ENCODE measurements around the gene ZSWIM3.

Gene ZSWIM3

DNA sequence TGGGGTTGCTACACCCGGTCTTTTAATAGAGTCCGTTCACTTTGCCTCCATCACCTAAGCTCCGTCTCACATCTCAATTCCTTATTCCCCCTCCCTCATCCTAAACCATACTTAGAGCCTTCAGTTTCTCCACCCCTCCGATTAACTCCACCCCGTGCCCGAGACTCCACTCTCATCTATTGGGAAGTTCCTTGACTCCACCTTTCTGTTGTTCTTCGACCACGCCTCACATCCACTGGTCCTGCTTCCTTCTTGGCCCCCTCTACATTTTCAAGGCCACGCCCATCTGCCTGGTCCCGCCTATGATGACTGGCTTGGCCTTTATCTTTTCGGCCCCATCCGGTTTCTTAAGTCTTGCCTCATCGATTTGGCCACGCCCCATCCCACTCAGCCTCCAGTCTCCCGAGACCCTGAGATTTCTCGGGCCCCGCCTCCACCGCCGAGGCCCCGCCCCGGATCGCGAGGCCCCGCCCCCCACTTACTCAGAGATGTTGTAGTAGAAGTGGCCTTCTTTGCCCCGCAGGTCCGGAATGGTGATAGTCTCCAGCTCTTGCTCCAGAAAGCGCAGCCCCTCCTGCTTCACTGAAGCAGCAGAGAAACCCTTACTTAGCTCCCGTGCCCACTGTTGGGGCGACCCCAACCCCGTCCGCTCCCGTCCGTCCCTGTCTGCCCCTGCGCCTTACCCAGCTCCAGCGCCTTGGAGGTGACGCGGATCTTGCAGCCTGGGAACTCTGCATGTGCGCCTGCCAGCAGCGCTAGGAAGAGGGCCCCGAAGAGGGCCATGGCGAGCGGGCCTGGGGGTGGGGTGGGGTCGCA lies 53.5 kb downstream of the ZSWIM3 start:
- DNase-seq: peak; percentile 67 to 96 (median 72)

DNA sequence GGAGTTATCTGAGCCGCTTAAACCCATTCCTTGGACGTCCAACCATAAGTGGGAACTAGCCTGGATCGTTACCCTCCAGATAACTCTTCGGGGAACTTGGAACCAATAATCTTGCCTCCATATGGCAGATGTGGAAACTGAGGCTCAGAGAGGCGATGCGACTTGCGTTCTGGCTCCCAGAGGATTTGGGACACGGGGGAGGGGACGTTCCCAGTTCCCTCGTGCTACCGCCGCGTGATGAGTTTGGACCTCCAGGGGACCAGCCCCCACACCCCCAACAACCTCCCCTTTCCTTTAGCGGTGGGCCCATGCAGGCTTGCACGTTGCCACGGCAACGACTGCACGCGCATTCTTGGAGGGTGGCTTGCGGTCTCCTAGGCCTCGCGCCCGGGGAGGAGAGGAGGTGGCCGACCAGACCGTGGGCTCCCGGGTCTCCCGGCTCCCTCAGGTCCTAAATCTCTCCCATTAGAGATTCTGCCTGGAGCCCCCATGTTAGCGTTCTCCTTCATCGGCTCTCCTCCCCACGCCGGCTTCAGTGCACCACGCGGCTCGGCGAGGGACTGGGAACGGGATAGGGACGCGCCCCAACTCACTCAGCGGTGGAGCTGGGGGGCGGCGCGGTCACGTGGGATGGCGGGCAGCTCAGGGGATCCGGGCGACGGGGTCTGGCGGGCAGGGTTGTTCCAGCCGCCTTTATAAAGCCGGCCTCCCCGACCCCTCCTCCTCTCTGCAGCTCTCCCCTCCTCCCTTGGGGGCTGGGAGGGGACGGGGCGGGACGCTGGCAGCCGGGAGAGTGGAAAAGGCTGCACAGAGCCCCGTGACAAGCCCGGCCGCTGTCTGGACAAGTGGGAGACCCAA lies 54.3 kb downstream of the ZSWIM3 start, which contains the start of gene PLTP:
TSS of gene PLTP (minus strand) at position 670 of the 858 bp plus-strand sequence. CDS start 703 bp downstream, outside the sequence.
- DNase-seq: peak in 1 of 5 donors; percentile 15

DNA sequence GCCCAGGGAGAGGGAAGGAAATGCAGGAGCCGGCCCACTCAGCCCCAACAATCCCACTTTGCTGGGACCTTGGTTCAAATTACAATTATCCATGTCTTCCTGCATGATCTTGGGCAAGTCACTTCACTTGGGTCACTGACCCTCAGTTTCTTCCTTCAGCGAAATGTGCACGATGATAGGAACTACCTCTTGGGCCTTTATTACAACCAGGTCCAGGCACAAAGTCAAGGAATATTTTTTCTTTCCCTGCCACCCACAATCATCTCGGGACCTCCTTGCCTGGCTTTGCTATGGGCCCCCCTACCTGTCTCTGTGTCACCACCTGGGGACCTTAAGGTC lies 54.9 kb downstream of the ZSWIM3 start:
- DNase-seq: no peak

DNA sequence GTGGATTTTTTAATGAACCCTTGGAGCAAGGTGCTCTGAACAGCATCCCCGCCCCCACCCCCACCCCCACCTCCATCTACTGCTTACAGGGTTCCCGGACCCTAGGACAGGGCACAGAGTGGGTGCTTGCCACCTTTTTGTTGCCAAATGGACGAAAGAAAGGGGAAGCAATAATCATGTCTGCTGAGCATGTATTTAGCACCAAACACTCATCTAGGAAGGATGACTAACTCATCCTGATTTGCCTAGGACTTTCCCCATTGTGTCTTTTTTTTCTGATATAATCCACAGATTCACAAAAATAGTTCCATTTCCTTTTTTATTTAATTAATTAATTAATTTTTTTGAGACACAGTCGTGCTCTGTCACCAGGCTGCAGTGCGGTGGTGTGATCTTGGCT lies 55.7 kb downstream of the ZSWIM3 start:
- DNase-seq: no peak

DNA sequence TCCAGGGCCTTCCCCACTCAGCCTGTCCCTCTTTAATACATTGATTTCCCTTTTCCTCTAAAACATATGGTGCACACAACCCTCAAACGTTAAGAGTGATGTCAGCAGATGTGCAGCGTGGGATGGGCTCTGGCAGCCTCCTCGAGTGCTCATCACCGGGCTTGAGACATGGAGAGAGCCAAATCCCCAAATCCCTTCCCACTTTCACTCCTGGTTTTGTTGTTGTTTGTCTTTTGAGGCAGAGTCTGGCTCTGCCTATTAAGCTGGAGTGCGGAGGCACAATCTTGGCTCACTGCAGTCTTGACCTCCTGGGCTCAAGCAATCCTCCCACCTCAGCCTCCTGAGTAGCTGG lies 60.4 kb downstream of the ZSWIM3 start:
- no peak for DNase-seq

DNA sequence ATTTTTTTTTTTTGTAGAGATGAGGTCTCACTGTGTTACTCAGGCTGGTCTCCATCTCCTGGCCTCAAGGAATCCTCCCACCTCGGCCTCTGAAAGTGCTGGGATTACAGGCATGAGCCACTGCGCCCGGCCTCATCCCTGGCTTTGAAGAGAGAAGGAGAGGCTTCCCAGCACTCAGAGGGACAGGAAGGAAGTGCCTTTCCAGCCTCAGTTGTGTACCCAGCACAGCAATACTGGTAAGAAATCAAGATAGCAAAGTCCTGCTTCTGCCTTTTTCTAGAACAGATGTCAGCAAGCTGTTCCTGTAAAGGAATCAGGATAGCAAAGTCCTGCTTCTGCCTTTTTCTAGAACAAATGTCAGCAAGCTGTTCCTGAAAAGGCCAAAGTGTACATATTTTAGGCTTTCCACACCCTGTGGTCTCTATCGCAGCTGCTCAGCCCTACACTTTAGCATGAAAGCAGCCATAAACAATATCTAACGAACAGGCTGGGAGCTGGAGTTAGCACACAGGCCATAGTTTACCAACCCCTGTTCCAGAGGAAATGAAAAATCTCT lies 60.8 kb downstream of the ZSWIM3 start:
- DNase-seq: no peak

DNA sequence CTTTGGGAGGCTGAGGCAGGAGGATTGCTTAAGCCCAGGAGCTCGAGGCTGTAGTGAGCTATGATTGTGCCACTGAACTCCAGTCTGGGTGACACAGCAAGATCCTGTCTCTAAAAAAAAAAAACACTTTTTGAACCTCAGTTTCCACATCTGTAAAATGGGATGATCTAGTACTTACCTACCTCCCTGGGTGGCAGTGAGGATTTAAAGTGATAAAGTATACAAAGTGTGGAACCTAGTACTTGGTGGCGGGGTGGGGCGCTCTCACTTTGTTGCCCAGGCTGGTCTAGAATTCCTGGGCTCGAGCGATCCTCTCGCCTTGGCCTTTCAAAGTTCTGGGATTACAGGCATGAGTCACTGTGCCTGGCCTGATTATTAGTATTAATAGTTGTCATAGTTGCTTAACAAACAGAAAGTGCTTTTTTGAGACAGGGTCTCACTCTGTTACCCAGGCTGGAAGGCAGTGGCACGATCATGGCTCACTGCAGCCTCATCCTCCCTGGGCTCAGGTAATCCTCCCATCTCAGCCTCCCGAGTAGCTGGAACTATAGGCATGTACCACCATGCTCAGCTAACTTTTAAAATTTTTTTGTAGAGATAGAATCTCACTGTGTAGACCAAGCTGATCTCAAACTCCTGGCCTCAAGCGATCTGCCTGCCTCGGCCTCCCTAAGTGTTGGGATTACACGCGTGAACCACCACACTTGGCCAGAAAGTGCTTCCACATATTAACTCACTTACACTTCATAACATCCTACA lies 61.5 kb downstream of the ZSWIM3 start:
- no peak for DNase-seq

DNA sequence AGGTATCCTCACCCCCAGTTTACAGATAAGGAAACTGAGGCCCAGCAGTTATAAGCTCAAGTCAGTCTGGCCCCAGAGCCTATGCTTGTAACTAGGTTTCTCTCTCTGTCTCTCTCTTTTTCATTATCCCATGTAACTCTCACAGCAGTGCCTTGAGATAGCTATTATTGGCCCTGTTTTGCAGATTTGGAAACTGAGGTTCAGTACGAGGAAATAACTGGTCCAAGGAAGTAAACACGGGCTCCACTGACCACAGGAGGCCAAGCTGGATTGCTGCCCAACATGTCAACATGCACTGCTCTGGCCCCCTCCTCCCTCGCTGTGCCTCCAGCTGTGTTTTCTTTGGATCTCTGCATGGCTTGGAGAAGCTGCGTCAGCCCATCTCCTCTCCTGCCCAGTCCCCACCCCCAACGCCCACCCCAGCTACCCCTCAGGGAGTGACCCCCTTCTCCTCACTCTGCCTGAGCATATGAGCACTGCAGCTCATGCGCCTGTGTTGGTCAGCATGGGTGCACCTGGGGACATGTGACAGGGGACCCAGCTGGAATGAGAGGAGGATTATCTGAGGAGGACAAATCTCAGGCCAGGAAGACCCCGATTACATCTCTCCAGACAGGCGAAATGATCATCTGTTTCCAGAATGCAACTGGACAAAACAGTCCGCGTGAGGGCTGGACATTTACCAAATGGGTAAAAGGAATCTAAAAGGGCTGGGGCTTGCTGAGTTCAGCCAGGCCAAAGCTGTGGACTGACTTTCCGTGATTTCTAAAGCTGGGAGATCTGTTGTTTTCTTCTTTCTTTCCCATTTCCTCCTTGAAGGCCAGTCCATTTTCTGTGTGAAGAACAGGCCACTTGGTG lies 62.4 kb downstream of the ZSWIM3 start:
- no peak for DNase-seq

DNA sequence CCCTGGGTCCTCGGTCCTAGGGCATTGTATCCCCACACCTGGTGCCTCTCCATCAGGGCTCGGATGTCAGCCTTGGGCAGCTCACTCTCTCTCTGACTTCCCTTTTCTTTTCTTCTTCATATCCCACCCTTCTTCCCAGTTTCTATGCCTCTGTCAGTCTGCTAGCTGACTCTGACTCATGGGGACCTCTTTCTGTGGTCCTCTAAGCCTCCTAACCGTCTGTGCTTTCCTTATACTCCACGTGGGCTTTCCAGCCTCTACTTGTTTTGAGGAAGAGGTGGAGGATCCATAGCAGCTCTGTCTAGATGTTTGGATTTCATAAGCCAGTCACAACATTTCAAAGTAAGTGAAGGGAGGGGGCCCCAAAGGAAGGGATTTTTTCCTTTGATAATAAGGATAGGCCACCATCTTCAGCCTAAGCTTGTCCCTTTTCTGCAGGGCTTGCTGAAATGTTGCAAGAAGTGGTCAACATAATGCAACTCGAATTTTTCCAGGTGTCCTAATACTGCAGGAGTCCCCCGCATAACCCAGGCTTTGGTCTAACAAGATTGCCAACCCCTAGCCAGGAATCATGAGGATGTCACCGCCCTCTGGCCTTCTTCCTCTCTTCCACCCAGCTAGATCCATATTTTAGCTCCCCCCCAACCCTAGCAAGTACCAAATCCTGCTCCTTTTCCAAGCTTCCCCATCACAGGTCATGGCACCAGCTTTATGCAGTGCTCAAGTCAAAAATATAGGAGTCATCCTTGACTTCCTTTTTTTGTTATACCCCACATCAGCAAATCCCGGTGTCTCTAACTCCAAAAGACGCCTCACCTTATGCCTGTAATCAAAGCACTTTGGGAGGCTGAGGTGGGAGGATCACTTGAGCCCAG lies 63.3 kb downstream of the ZSWIM3 start:
- DNase-seq: no peak

DNA sequence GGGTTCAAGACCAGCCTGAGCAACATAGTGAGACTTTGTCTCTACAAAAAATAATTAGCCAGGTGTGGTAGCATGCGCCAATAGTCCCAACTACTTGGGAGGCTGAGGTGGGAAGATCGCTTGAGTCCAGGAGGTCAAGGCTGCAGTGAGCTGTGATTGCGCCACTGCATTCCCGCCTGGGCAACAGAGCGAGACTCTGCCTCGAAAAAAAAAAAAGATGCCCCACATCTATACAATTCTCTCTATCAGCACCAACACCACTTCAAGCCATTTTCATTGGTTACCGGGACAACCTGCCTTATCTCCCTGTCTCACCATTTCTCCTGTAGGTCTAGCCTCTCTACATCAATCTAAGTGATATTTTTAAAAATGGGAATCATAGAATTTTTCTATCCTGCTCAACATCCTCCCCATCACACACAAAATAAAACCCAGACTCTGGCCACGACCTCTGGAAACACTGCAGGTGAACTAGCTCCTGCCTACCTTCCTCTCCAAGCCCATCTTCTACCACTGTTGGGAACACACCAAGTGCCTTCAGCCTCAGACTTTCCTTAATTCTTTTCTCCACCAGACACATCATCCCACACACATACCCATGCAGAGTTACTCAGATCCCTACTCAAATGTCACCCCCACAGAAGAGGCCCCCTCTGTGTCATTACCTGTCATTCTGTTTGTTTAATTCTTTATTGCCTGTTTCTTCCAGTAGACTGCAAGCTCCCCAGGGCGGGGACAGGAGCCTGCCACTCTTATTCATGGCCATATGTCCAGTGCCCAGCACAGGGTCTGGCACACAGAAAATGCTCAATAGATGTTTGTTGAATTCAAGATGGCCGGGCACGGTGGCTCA lies 64.1 kb downstream of the ZSWIM3 start:
- no peak for DNase-seq

DNA sequence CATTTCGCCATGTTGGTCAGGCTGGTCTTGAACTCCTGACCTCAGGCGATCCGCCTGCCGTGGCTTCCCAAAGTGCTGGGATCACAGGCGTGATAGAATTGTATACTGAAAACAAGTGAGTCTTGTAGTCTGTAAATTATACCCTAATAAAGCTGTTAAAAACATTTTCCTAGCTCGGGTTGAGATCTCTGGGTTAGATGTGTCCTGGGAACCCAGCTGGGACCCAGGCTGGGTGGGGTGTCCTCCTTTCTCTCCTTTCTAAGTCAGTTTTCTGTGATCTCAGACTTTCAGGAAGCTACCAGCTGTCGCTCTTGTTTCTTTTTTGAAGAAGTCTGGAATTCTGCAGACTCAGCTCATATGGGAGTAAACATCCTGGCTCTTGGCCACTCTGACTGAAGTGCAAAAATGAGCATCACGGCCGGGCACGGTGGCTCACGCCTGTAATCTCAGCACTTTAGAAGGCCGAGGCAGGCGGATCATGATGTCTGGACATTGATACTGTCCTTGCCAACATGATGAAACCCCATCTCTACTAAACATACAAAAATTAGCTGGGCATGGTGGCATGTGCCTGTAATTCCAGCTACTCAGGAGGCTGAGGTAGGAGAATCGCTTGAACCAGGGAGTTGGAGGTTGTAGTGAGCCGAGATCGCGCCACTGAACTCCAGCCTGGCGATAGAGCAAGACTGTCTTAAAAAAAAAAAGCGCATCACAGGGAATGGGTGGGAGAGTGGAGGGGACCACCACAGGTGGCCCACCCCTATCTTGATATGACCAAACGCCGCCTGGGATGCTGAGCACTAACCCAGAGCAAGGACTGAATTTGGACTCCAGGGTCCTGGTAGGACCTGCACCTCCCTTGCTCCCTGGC lies 67.2 kb downstream of the ZSWIM3 start:
- DNase-seq: no peak

DNA sequence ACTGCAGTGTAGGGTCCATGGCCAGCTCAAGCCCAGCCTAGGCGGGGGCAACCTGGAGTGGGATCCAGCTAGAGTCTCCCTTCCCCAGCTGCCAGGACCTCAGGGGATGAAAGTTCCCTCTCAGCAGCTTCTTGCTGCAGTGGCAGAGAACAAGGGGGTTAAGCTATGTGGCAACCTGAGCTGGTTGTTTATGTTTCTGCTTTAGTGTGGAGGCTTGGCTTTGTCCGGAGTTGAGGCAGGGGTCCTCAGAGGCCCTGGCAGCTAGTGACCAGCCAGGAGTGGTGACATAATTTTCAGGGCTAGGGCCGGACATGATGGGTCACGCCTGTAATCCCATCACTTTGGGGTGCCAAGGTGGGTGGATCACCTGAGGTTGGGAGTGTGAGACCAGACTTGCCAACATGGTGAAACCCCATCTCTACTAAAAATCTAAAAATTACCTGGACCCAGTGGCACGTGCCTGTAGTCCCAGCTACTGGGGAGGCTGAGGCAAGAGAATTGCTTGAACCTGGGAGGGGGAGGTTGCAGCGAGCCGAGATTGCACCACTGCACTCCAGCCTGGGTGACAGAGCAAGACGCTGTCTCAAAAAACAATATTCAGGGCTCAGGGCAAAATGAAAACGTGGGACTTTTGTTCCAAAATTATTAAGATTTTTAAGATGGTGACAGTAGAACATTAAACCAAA lies 68.5 kb downstream of the ZSWIM3 start:
- no peak for DNase-seq

DNA sequence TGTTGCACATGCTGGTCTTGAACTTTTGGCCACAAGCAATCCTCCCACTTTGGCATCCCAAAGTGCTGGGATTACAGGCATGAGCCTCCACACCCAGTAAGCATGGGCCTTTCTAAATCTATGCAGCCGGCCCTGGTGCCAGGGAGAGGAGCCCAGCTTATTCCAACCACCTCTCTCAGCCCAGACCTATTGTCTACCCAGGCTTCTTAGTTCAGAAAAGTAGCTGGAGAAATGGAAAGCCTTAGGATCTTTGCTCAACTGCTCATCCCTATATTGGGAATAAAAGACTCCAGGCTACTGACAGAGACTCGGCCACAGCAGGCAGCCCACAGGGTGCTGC lies 69.3 kb downstream of the ZSWIM3 start:
- DNase-seq: no peak

DNA sequence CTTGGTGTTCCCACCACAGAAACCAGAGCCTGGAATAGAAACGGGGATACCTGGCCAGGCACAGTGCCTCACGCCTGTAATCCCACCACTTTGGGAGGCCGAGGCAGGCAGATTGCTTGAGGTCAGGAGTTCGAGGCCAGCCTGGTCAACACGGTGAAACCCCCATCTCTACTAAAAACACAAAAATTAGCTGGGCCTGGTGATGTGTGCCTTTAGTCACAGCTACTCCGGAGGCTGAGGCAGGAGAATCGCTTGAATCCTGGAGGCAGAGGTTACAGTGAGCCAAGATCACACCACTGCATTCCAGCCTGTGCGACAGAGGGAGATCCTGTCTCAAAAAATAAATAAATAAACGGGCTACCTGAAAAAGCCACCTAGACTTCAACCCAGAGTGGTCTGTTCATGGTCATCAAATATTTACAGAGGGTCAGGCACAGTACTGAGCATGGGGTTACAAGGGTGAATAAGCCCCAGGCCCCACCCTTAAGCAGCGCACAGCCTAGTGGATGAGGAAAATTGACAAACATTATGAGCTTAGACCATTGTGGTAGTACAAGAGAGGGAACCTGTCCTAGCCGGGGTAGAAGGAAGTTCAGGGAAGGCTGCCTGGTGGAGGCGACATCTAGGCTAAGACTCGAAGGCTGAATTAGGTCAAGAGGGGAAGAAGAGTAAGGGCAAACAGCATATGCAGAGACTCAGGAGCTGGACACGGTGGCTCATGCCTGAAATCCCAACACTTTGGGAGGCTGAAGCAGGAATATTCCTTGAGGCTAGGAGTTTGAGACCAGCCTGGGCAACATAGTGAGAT lies 69.9 kb downstream of the ZSWIM3 start:
- DNase-seq: no peak
